HG02981 (cell line): ENCODE results near the gene FOXO1.
"Not testable (repeated sequence)": the region's sequence is repeated elsewhere in the genome, so short reads cannot be mapped to it uniquely, and the experiment has no call there.

Source experiments
- ATAC-seq: cut with Tn5 transposase; IDR thresholded peaks from one replicate; pipeline ENCODE4 v1.9.1; 2021; ENCODE audit warnings: mild to moderate bottlenecking, moderate library complexity; ENCODE audit not compliant: unreplicated experiment

Gene FOXO1

DNA sequence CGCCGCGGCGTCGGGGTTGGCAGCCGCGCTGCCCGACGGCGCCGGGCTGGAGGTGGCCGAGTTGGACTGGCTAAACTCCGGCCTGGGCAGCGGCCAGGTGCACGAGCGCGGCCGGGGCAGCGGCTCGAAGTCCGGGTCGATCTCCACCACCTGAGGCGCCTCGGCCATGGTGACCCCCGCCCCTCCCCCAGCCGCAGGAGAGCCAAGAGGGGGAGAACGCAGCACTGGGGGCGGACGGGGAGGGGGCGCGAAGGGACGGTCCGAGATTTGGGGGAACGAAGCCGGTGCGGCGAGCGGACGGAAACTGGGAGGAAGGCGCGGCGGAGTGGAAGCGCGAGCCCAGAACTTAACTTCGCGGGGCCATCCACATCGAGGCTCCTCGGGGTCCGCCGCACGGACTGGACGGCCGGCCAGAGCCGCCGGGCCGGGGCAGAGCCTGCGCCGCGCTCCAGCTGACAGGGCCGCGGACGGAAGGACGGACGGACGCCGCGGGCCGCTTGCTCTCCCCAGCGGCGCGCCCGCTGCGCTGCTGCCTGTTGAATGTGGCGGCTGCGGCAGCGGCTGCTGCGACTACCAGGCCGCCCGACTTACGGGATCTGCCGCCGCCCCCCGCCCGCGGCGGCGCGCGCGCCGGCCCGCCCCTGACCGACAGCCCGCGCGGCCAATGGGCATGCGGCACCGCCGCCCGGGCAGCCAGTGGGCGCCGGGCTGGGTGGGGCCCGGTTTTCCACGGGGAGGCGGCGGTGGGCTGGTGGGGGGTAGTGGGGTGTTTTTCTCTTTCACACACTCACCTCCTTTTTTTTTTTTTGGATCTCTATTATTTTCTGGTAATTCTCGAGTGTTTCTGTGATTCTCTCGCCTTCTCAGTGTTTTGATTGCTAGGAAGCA lies at the start of gene FOXO1:
FOXO1 (minus strand) TSS at position 597 of the 888 bp plus-strand sequence; CDS start at position 168, 429 bp downstream.
- ATAC-seq: peak; percentile 49

DNA sequence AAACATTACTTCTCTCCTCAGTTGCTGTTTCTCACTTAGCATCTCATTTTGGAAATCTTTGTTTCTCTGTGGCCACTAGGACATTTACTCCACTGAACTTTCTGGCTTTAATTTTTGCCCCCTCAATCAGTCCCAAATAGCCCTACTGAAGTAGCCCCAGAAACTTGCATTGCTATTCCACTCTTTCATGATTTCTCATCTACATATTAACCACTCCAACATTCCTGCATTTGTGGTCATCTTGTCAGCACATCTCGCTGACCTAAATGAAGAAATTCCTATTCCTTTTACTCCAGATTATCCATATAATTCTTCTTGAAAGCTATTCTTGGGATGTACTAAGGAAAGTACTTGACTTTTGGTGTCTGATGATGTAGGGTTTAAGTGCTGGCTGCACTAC lies 48.0 kb upstream of the FOXO1 start:
- ATAC-seq: not testable (repeated sequence)

DNA sequence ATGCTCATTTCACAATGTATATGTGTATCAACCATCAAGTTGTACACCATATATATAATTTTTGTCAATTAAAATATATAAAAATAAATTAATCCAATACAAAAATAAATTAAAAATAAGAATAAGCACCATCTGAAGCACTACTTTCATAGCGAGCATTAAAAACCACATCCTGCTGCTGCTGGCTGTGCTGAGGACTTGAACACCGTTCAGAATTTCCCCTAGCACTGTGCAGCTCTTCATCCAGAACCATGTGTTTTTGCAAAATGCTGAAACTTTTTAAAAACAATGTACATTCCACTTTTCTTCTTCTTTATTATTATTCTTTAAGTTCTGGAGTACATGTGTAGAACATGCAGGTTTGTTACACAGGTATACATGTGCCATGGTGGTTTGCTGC lies 40.0 kb upstream of the FOXO1 start:
- no peak for ATAC-seq

DNA sequence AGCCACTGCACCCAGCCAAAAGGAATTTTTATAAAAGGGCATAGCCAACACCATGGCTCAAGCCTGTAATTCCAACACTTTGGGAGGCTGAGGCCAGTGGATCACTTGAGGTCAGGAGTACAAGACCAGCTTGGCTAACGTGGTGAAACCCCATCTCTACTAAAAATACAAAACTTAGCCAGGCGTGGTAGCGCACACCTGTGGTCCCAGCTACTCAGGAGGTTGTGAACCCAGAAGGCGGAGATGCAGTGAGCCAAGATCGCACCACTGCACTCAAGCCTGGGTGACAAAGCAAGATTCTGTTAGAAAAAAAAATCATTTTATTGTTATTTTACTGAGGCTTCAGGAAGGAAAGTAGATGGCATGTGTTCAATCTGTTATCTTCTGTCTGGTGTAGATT lies 31.3 kb upstream of the FOXO1 start:
- ATAC-seq: peak; percentile 49

DNA sequence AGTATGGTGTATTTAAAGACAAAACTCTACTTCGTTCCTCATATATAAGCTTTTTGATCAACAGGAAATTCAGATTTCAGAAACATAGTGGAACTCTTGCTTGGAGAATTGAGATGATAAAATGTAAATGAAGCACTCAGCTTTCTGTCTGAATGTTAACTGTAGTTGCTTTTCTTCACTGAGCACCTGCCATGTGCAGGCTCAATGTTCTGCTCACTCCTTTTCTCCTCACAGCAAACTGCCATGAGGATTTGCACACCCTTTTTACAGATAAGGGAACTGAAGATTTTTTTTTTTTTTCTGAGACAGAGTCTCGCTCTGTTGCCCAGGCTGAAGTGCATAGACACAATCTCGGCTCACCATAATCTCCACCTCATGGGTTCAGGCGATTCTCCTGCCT lies 28.0 kb upstream of the FOXO1 start:
- no peak for ATAC-seq

DNA sequence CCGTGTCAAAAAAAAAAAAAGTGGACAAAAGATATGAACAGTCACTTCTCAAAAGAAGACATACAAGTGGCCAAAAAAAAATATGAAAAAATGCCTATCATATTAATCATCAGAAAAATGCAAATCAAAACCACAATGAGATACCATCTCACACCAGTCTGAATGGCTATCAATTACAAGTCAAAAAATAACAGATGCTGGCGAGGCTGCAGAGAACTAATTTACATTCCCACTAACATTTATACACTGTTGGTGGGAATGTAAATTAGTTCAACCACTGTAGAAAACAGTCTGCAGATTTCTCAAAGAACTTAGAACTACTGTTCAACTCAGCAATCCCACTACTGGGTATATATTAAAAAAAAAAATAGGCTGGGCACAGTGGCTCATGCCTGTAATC lies 26.5 kb upstream of the FOXO1 start:
- ATAC-seq: peak; percentile 62

DNA sequence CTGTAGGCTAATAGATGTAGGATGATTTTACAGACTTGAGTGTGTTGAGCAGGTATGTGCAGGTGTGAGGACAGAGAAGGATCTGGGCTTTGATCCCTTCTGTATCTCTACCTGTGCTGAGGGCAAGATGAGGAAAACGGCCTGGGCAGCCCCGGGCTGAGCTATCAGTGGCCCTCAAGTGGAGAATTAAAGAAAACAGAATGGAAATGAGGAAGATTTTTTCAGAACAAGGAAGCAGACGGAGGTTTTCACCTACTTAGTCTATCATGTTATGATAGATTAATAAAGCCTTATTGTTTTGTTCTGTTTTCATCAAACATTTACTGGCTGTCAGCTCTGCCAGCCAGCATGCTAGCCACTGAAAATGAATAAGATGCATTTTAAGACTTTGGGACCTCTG lies 22.3 kb upstream of the FOXO1 start:
- no peak for ATAC-seq

DNA sequence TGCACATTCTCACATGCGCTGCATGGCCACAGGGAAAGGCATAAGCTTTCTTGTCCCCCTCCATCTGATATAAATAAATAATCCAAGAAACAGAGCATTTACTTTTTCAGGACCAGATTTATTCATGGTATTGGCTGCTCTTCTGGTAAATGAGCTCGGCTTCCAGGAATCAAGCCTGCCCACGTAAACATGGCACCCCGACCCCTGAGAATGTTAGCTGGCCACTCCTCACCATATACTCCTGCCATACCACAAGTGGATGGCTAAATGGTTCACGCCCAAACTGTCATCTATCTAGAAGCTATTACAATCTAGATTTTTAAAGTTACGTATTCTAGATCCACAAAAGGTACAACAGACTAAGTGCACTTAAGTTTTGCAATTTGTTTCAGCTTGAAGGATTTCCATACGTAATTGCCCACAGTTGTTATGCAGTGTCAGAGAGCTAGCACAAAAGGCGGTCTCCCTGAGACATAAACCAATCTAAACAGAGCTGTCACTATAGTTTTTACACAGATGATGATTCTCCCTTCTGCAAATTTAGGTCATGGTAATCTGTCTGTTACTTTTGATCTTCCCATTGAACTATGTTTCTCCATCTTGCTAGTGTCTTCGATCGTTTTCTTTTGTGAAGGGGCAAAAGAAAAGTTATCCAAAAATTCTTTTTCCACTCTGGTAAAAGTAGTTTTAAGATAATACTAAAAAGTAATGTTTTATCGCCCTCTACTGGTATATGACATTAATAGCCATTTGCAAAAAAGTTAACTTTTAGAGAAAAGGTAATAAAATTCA lies 16.2 kb upstream of the FOXO1 start:
- no peak for ATAC-seq

DNA sequence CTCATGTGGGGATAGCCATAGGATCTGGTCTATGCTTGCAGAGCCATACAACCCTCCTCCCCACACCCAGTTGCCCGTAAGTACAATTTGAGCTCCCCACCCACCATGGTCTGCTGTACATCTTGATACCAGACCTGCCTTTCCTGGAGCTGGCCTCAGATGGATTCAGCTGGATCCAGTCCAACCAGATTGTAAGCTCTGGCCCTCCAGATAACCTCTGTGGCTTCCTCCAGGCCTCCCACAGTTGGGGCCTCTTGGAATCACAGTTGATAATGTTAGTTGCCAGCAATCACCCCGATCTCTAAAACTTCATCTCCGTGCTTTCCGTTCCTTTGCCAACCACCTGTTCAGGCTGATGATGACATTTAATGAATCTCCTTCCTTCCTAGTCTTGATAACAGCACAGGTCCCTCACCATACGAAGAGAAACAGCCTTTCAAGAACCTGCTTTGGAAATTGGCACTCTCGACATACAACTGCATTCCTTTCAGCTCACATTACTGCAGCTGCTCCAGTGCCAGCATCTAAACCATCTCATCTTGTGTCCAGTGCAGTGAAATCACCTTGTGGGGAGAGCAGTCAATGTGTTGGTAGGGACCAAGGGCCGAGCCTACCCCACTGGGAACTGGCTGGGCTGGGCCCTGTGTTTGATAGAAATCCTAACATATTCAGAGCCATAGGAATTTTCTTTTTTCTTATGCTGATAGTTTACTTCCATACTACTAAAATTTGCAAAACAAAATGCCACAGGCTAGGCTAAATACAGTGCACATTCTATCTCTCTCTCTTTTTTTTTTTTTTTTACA lies 15.1 kb upstream of the FOXO1 start:
- no peak for ATAC-seq

DNA sequence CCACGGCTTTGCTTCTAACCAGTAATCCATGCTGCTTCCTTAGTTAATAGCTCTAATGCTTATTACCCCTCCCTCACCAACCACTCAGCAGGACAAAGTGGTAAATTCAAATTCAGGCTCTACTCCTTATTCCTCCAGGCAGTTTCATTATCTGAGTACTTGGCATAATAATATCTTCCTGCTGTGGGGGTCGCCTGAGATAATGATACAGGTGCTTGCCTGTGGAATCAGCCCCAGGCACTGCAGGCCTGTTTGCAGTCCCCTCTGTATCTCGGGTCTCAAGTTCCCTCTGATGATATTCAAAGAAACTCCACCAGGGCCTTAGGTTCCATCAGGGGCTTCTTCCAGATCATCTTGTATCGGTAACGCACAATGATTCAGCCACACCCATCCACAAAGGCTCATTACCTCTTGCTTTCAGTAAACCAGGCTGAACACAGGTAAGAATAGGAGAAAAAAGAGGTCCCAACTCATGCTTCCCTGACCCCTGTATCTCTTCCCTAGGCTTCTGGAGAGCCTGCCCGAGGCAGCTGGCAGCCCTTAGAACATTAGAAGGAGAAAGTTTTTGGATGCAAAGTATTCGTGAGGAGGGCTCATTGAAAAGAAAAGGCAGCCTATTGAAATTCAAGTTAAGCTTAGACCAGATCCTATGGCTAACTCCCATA lies 14.3 kb upstream of the FOXO1 start:
- ATAC-seq: no peak

DNA sequence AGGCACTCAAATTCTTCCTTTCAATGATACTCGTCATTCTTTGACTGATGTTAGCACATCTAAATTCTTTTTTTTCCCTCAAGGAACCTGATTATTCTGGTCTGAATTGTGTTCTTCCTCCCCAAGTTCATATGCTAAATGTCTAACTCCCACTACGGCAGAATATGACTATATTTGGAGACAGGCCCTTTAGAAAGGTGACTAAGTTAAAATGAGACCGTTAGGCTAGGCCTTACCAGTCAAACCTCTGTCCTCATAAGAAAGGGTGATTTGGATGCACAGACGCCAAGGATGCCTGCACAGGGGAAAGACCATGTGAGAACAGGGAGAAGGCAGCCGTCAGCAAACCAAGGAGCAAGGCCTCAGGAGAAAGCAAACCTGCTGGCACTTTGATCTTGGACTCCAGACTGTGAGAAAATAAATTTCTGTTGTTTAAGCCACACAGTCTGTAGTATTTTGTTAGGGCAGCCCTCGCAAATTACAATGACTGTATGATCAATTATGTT lies 13.1 kb upstream of the FOXO1 start:
- no peak for ATAC-seq

DNA sequence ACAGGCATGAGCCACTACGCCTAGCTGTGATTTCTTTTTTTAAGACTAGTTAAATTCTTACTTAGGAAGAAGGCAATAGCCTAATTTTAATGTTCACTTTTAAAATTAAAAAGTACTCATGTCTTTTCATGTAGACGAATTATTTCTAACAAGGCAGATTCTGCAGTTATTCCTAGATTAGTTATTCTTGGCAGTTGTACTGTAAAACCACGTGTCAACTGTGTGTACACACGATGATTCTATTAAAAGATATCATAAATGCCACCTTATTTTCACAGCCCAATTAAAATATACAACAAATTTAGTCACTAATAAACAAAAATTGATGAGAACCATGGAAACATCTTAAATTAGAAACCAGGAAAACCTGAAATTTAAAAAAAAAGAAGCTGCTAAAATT lies 10.6 kb upstream of the FOXO1 start:
- ATAC-seq: no peak

DNA sequence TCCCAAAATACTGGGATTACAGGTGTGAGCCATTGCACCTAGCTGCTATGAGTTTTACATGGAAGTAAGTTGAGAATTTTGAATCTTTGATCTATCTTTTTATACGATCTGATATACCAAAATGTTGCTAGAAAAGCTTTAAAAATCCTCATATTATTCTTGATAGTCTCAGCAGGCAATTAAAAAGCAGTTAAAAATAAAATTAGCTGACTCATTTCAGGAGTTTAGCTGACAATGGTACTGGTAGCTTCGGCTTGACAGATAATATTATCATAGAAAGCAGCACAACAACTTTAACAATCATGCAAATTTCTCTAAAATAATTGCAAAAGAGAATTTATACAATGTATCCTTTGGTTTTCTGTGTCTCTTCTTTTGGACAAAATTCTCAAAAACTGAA lies 9.6 kb upstream of the FOXO1 start:
- ATAC-seq: no peak

DNA sequence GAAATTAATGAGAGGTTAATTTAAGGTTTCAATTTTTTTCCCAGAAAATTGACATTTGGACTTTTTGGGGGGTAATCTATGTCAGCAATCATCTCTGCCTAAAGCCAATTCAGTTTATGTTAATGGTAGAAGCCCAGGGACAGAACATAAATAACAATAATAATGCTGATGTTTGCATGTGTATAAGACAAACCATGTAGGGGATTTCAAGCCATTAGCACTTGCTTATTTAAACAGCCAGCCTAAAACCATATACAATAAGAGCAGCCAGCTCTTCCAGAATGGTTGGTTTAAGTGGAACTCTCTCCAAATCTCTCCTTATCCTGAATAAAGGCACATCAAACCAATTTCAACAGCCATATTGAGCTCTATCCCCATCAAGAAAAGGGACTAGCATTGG lies 7.0 kb upstream of the FOXO1 start:
- no peak for ATAC-seq

DNA sequence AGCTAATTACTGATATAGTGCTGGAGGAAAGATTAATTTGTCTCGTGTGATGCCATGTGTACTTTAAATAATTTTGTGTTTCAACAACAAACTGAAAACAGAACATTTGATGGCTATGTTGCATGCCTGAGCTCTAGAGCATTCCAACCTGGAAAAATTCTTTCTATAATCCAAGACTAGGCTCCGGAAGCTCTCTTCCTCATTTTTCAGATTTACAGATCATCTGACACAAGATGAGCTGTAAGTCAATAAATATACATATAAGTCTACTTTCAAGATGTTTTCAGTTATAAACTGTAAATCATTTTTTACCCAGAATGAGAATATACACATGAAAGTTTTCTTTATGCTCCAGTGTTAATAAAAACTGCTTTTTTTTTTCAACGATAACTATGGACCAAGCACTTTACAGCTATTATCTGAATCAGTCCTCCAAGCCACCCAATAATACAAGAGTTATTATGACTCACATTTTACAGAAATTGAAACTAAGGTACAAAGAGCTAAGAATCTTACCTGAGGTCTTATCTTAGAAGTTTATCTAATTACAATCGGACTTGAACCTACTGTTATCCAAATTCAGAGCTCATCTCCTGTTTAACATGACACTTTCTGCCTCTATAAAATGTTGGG lies 6.4 kb upstream of the FOXO1 start:
- no peak for ATAC-seq

DNA sequence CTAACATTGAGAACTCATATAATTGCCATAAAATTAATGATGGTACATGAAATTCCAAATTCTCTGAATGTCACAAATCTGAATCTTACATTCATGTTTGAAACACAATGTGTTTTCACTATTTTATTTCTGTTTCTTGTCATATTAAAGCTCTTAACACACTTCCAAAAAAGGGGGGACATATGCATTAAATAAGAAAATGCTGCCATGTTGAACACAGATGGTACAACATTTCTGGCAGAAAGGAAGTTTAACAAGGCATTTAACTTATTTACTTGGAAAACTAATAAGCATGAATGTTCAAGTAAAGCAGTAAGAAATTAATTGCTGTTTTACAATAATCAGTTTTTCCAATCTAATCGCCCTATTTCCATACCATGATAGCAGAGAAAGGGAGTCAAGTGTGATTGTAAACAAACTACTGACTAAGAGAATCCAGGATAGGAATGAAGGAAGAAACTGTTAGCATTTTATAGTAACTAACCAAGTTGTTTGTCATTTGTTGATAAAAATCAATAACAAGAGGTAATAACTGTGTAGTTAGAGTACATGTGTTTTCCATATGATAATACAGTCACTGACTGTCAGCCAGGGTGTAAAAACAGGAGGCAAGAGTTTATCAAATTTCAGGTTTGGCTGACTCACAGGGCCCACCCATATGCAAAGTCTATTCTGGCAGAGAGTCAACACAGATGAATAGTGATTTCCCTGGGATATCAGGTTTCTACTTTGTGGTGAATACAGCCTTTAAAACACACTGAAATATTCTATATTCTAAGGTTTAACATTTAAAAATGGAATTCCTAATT lies 5.7 kb upstream of the FOXO1 start:
- no peak for ATAC-seq

DNA sequence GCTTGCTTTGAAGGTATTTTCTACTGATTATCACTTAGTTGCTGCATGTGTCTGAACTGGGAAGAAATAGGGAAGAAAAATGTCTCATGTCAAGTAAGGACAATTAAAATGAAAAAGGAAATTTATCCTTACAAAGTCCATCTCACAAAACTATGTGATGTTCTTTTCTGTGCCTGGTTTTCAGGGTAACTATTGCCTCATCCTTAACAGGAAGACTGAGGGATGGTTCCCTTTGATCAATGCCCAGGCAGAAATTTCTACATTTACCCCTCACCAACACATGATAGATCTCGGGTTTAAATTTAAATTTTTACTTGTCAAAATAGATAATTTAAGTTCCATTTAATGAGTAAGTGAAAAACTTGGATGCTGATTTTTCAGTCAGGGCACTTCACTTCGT lies 3.9 kb upstream of the FOXO1 start:
- ATAC-seq: no peak

DNA sequence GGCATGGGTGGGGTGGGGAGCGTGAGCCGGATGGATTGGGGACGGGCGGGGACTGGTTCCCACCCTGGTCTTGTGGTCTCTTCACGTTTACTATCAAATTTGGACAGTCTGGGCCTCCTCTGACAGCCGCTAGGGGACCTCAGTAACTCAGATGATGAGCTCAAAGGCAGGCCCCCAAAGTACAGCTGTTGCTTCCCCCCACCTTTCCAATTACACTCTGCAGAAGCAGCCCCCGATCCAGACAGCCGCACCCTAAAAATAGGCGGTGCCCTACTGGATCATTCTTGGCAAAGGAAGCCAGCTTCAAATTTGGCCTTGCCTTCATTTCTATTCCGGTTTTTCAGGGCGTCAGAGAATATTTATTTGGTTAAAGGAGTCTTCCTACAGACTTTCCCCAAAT lies 1.9 kb upstream of the FOXO1 start:
- no peak for ATAC-seq

DNA sequence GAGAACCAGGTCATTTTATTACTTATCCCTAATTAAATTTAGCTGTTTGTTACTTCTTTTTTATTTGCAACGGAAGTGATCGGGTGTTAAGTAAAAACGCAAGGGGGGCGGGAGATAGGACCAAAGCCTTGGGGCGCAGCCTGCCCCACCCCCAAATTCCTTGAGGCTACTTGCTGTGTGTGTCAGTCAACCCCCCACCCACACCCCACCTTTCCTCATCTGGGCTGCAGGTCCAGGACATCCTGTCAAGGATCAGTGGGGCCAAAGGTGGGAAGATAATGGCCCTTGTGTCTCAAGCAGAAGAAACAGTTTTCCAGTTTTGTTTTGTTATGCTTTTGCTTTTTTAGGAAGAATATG lies 1.2 kb upstream of the FOXO1 start:
- no peak for ATAC-seq
